Measurements from ENCODE around the gene UAP1.

The UAP1 gene

DNA sequence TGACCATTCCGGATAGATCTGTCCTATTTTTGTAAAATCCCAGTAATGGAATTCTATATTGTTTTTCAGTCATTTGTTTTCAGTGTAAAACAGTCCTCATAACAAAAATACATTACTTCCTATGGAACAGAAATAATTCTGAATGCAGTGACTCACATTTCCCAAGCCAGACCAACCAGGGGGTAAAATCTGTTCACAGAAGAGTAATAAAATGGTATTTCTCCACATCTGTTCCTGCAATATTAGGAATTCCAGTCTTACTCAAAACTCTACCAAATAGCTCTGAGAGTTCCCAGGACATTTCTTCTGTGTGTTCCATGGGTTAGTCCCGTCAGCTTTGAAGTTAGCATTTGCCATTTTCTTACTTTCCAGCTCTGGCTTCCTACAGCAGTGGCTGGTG, 68.1 kb downstream of the UAP1 start:
- TF ChIP-seq ZFX (IDR thresholded peaks at IDR 0.05; ENCODE audit: borderline replicate concordance): no peak
- TF ChIP-seq CTCF (IDR thresholded peaks at IDR 0.05): no peak
- H3K27ac ChIP-seq: no peak overlapping the region

GRCh38 chr1:162631546-162632191, 70.1 kb downstream of the UAP1 start:
- H3K27ac ChIP-seq: no peak overlapping the region
- TF ChIP-seq ZFX (IDR thresholded peaks at IDR 0.05; ENCODE audit: borderline replicate concordance) (no peak), CTCF (IDR thresholded peaks at IDR 0.05) (no peak)

DNA sequence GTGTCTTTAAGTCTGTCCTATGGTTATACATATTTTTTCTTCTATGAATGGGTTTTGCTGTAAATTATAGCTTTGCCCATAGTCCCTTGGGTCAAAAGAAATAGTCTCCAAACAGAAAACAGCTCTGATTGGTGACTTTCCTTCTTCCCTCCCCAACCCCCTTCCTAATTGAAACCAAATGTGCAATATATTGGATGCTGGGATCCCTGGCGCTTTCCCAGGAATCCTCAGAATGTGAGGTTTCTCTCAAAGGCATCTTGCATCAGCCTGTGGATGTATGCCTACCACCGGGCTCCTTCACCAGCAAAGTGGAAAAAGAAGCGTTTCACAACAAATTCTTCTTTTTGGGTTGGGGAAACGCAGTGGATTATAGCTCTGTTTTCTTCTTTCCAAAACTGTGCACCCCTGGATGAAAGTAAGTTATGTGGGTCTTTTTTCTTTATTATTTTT, 70.7 kb downstream of the UAP1 start, which contains the start of gene DDR2:
DDR2 (plus strand) TSS at position 248 of the 450 bp plus-strand sequence. CDS start 86,600 bp downstream, outside the sequence.
- TF ChIP-seq ZFX (IDR thresholded peaks at IDR 0.05; ENCODE audit: borderline replicate concordance): no peak
- no peak for TF ChIP-seq CTCF (IDR thresholded peaks at IDR 0.05)
- H3K27ac ChIP-seq: no peak within 1 kb of the TSS

- no peak for TF ChIP-seq CTCF (IDR thresholded peaks at IDR 0.05)
- TF ChIP-seq ZFX (IDR thresholded peaks at IDR 0.05; ENCODE audit: borderline replicate concordance): no peak
- no peak overlapping the region for H3K27ac ChIP-seq
Observed at GRCh38 chr1:162632698-162633080, 71.2 kb downstream of the UAP1 start.

DNA sequence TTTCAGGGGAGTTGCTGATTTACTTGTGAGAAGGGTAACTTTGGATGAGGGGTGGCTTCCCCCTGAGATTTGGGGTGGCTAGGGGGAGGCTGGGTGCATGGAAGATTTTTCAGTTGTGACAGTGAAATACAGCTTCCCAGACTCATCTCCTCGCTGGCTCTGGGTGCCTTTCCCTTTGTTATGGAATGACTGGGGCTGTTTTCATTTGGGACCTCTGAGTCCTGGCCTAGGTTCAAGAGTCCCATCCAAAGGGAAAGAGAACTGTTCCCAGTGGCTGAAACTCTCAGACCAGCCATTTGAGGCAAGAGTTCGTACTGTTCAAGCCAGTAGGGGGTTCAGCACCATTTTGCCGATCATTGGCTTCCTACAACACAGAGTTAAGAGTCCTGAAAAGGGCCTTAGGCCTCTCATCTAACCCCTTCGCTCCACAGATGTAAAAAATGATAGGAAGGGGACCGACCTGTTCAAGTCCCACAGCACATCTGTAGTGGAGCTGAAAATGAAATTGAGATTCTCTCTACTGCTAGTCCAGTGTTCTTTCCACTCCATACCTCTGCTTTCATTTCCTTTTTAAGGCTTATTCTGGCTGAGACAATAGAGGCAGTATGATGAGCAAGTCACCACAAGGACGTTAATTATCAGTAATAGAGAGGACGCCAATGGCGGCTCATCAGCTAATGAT, 71.7 kb downstream of the UAP1 start:
- no peak overlapping the region for H3K27ac ChIP-seq

GRCh38 chr1:162635418-162635817, 73.9 kb downstream of the UAP1 start:
- no peak for TF ChIP-seq ZFX (IDR thresholded peaks at IDR 0.05; ENCODE audit: borderline replicate concordance)
- no peak for TF ChIP-seq CTCF (IDR thresholded peaks at IDR 0.05)
- no peak overlapping the region for H3K27ac ChIP-seq

More for the DNA sequence above, 71.7 kb downstream of the UAP1 start:
- TF ChIP-seq ZFX (IDR thresholded peaks at IDR 0.05; ENCODE audit: borderline replicate concordance): no peak
- no peak for TF ChIP-seq CTCF (IDR thresholded peaks at IDR 0.05)

GRCh38 chr1:162639718-162640117, 78.2 kb downstream of the UAP1 start:
- no peak overlapping the region for H3K27ac ChIP-seq
- TF ChIP-seq CTCF (IDR thresholded peaks at IDR 0.05): no peak
- TF ChIP-seq ZFX (IDR thresholded peaks at IDR 0.05; ENCODE audit: borderline replicate concordance): no peak

All from 22Rv1 (cell line).